ENCODE data around the gene PRKCI.

- TF ChIP-seq POLR2A (IDR thresholded peaks at IDR 0.05; ENCODE audit: low read depth) (no peak), EP300 (IDR thresholded peaks at IDR 0.05) (no peak)
- TF ChIP-seq, protein P1, sequence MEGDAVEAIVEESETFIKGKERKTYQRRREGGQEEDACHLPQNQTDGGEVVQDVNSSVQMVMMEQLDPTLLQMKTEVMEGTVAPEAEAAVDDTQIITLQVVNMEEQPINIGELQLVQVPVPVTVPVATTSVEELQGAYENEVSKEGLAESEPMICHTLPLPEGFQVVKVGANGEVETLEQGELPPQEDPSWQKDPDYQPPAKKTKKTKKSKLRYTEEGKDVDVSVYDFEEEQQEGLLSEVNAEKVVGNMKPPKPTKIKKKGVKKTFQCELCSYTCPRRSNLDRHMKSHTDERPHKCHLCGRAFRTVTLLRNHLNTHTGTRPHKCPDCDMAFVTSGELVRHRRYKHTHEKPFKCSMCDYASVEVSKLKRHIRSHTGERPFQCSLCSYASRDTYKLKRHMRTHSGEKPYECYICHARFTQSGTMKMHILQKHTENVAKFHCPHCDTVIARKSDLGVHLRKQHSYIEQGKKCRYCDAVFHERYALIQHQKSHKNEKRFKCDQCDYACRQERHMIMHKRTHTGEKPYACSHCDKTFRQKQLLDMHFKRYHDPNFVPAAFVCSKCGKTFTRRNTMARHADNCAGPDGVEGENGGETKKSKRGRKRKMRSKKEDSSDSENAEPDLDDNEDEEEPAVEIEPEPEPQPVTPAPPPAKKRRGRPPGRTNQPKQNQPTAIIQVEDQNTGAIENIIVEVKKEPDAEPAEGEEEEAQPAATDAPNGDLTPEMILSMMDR (IDR thresholded peaks at IDR 0.05) = no peak
Measured at GRCh38 chr3:170205302-170205701, 16.9 kb upstream of the PRKCI start.

Measured in esophagus muscularis mucosa (tissue), 4 donors.